Bronchial epithelial cell (primary cell): Measurements from ENCODE around the gene RFWD3. TPM values are rescaled to one million over a fixed set of nuclear protein-coding genes. Genes with fewer than 3 reads are reported as not detected.
A peak's percentile ranks its signal among the peaks of the same experiment; 100 is the strongest.

Source experiments
- DNase-seq: peaks from one replicate; pipeline ENCODE4 v3.0.0-alpha.2; 2010; ENCODE audit warnings: low read depth
- FAIRE-seq: peaks from 2 replicates; lab custom pipeline; 2011; peaks lifted over from hg19 to GRCh38; lab: Jason Lieb, UNC
- H3K27me3 ChIP-seq: 2 replicates; pipeline ENCODE4 v1.5.1; 2011; ENCODE audit warnings: low read length; ENCODE audit not compliant: control insufficient read depth, insufficient read depth
- H3K36me3 ChIP-seq: 2 replicates; pipeline ENCODE4 v1.5.1; 2011; ENCODE audit warnings: low read length; ENCODE audit not compliant: control insufficient read depth, insufficient read depth
- H3K4me3 ChIP-seq: 2 replicates; pipeline ENCODE4 v1.5.1; 2011; ENCODE audit warnings: mild to moderate bottlenecking, low read depth, low read length, control low read depth
- CTCF ChIP-seq: IDR thresholded peaks from 2 replicates; pipeline ENCODE4 v1.5.1; 2011; ENCODE audit warnings: mild to moderate bottlenecking, moderate library complexity, low read length, control low read depth, inconsistent platforms; ENCODE audit not compliant: insufficient read depth, severe bottlenecking
- total RNA-seq: library from RNA; depleted of rRNA; stranded (reverse); fragments of >200 nt; gene quantifications from 2 replicates; pipeline ENCODE4 v1.2.1, GENCODE V29; 2014

Gene RFWD3
- total RNA-seq, 1 donor from 2014 or later: 11.6 TPM

- no peak for TF ChIP-seq CTCF
- H3K4me3 ChIP-seq: no peak overlapping the region
- peaks cover 20% of the 10 kb centered on the region for H3K36me3 ChIP-seq
- no peaks in the 10 kb centered on the region for H3K27me3 ChIP-seq
- DNase-seq: no peak
- FAIRE-seq: no peak
Observed at GRCh38 chr16:74625500-74626350, 41.0 kb downstream of the RFWD3 start.

- FAIRE-seq (no peak), DNase-seq (no peak)
- TF ChIP-seq CTCF: no peak
- no peak overlapping the region for H3K4me3 ChIP-seq
- peaks cover 18% of the 10 kb centered on the region for H3K36me3 ChIP-seq
- no peaks in the 10 kb centered on the region for H3K27me3 ChIP-seq
Observed at GRCh38 chr16:74623839-74624235, 42.8 kb downstream of the RFWD3 start.

- Histone ChIP-seq H3K36me3 (peaks cover 16% of the 10 kb centered on the region), H3K27me3 (no peaks in the 10 kb centered on the region), H3K4me3 (no peak overlapping the region)
- FAIRE-seq: no peak
- peak; percentile 56 for TF ChIP-seq CTCF
- peak; percentile 60 for DNase-seq
Observed at GRCh38 chr16:74623214-74623838, 43.4 kb downstream of the RFWD3 start.

- TF ChIP-seq CTCF: no peak
- Histone ChIP-seq H3K4me3 (no peak overlapping the region), H3K36me3 (peaks cover 10% of the 10 kb centered on the region), H3K27me3 (no peaks in the 10 kb centered on the region)
- DNase-seq (no peak), FAIRE-seq (no peak)
Observed at GRCh38 chr16:74622005-74622404, 44.7 kb downstream of the RFWD3 start.

- FAIRE-seq: no peak
- TF ChIP-seq CTCF: no peak
- DNase-seq: no peak
- Histone ChIP-seq H3K4me3 (no peak overlapping the region), H3K27me3 (no peaks in the 10 kb centered on the region), H3K36me3 (peaks cover 3% of the 10 kb centered on the region)
Observed at GRCh38 chr16:74617206-74617788, 49.4 kb downstream of the RFWD3 start.
